PC-9 (cell line): ENCODE measurements around the gene ATP13A5. TPM values are rescaled to one million over a fixed set of nuclear protein-coding genes. Genes with fewer than 3 reads are reported as not detected.

Experiments used
- BruUV-seq: library from RNA; stranded (reverse); fragments of 400-500 nt; replicated peaks from 2 replicates; lab custom pipeline; 2021; lab: Mats Ljungman, UMichigan
- CTCF ChIA-PET: fragments of 300-600 bp; sonication (Branson Sonifier 250); formaldehyde crosslinking; loops from one replicate; lab custom pipeline; 2022; ENCODE audit warnings: antibody characterized with exemption; lab: Charles Lee
- POLR2A ChIA-PET: fragments of 300-600 bp; sonication (Branson Sonifier 250); formaldehyde crosslinking; loops from one replicate; lab custom pipeline; 2022; ENCODE audit warnings: antibody characterized with exemption; ENCODE audit not compliant: unreplicated experiment; lab: Charles Lee
- DNase-seq, 2 experiments: peaks; one replicate each; pipeline versions ENCODE4 v3.0.0 to v3.0.0-alpha.2; 2015 to 2022; ENCODE audit warnings: mixed read lengths in 1 of 2
- H2AFZ ChIP-seq: fragments of 200-600 bp; sonication (generic); 2 replicates; pipeline ENCODE4 v1.8.1; 2017; ENCODE audit warnings: antibody characterized with exemption
- H3F3A ChIP-seq: fragments of 200-600 bp; sonication (generic); 2 replicates; pipeline ENCODE4 v1.8.1; 2017; ENCODE audit warnings: antibody characterized with exemption, mild to moderate bottlenecking, low read depth; ENCODE audit not compliant: insufficient read depth
- H3K27ac ChIP-seq: fragments of 200-600 bp; sonication (generic); 2 replicates; pipeline ENCODE4 v1.6.1; 2016; ENCODE audit warnings: mixed run types
- H3K27me3 ChIP-seq: fragments of 200-600 bp; sonication (generic); 2 replicates; pipeline ENCODE4 v1.6.1; 2016; ENCODE audit warnings: low read depth, mixed run types; ENCODE audit not compliant: insufficient read depth
- H3K36me3 ChIP-seq: fragments of 200-600 bp; sonication (generic); 2 replicates; pipeline ENCODE4 v1.6.1; 2016; ENCODE audit warnings: low read depth, mixed run types
- H3K4me1 ChIP-seq: fragments of 200-600 bp; sonication (generic); replicated peaks from 2 replicates; pipeline ENCODE4 v1.6.1; 2016; ENCODE audit warnings: mixed run types; ENCODE audit not compliant: insufficient read depth
- H3K4me2 ChIP-seq: fragments of 200-600 bp; sonication (generic); 2 replicates; pipeline ENCODE4 v1.6.1; 2017; ENCODE audit warnings: mixed run types
- H3K4me3 ChIP-seq: fragments of 200-600 bp; sonication (generic); 2 replicates; pipeline ENCODE4 v1.6.1; 2016; ENCODE audit warnings: mixed run types
- H3K79me2 ChIP-seq: fragments of 200-600 bp; sonication (generic); 2 replicates; pipeline ENCODE4 v1.6.1; 2017; ENCODE audit warnings: low read depth, mixed run types
- H3K9me2 ChIP-seq: fragments of 200-600 bp; sonication (generic); 2 replicates; pipeline ENCODE4 v1.8.1; 2017; ENCODE audit warnings: mild to moderate bottlenecking; ENCODE audit not compliant: insufficient read depth
- H3K9me3 ChIP-seq: fragments of 200-600 bp; sonication (generic); 2 replicates; pipeline ENCODE4 v1.8.1; 2016; ENCODE audit warnings: low read depth; ENCODE audit not compliant: insufficient read depth
- H4K20me1 ChIP-seq: fragments of 200-600 bp; sonication (generic); 2 replicates; pipeline ENCODE4 v1.8.1; 2017; ENCODE audit not compliant: insufficient read depth
- EZH2 ChIP-seq: fragments of 200-600 bp; sonication (generic); IDR thresholded peaks from 2 replicates; pipeline ENCODE4 v1.8.0; 2017; ENCODE audit warnings: antibody characterized with exemption, low read depth
- intact Hi-C: fragments of 100-400 bp; cut with micrococcal nuclease; formaldehyde crosslinking; loops from one replicate; pipeline ENCODE4 v1.10.0; 2022; ENCODE audit not compliant: unreplicated experiment
- total RNA-seq: library from RNA; stranded (reverse); gene quantifications from 2 replicates; pipeline ENCODE4 v1.2.3, GENCODE V29; 2021
- TF ChIP-seq, protein P1 (sequence below): fragments of 200-600 bp; sonication (generic); conservative IDR thresholded peaks from 2 replicates; pipeline ENCODE4 v1.6.1; 2017; ENCODE audit warnings: mixed run types, antibody characterized with exemption, mild to moderate bottlenecking, moderate library complexity

Gene ATP13A5
- total RNA-seq, 1 experiment from 2014 or later, result not detected

DNA sequence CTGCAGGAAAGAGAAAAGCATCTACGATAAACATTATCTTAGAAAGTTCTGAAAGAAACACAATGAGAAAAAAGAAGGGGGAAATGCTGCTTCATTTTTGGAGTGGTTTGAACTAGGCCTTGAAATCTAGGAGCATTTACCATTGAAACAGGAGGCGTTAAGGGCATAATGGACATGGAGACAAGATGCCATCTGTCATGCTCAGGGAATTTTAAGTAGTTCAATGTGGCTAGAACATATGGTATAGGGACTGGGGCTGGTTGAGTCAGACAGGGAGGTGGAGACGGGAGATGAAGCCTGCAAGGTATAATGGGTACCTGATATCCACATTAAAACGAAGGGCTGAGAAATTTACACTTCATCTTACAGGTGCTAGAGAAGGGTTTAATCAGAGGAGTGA, 147.9 kb downstream of the ATP13A5 start:
- DNase-seq, result no peak
- Histone ChIP-seq H3K4me3 (no peak overlapping the region), H3K9me3 (no peaks in the 10 kb centered on the region), H3K27me3 (peaks cover 11% of the 10 kb centered on the region), H3K4me1 (no peaks in the 10 kb centered on the region), H3K9me2 (no peaks in the 10 kb centered on the region), H2AFZ (no peak overlapping the region), H4K20me1 (no peaks in the 10 kb centered on the region), H3K4me2 (no peak overlapping the region), H3K36me3 (no peaks in the 10 kb centered on the region), H3K27ac (no peak overlapping the region), H3F3A (no peaks in the 10 kb centered on the region), H3K79me2 (no peaks in the 10 kb centered on the region)
- ChIA-PET CTCF (no interaction called here), POLR2A (no interaction called here)
- intact Hi-C loops, result no loop called here
- BruUV-seq, result no TSS peak
- TF ChIP-seq, protein P1, sequence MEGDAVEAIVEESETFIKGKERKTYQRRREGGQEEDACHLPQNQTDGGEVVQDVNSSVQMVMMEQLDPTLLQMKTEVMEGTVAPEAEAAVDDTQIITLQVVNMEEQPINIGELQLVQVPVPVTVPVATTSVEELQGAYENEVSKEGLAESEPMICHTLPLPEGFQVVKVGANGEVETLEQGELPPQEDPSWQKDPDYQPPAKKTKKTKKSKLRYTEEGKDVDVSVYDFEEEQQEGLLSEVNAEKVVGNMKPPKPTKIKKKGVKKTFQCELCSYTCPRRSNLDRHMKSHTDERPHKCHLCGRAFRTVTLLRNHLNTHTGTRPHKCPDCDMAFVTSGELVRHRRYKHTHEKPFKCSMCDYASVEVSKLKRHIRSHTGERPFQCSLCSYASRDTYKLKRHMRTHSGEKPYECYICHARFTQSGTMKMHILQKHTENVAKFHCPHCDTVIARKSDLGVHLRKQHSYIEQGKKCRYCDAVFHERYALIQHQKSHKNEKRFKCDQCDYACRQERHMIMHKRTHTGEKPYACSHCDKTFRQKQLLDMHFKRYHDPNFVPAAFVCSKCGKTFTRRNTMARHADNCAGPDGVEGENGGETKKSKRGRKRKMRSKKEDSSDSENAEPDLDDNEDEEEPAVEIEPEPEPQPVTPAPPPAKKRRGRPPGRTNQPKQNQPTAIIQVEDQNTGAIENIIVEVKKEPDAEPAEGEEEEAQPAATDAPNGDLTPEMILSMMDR, result no peak
- no peak for TF ChIP-seq EZH2

DNA sequence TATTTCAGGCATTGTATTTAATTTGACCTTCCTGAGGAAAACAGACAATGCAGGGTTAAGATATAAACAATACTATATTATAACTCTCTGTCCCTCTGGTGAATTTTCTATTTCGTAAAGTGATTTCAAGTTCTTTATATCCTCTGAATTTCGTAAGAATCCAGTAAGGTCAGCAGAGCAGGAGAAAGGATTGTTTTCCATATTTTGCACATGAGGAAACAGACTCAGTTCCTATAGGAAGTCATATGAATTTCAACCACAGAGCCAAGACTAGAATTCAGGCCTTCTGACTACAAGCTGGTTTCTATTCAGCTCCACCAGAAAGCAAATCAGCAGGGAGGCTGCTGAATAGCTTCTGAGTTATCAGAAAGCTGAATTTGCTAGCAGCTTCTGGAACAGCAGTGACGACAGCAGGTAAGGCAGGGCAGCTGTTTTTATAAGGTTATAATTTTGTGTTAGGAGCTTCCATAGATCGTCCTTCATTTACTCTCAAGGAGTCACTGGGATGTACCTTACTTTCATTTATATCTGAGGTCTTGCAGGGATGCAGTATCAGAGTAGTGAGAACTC, 148.6 kb downstream of the ATP13A5 start:
- TF ChIP-seq, protein P1, result no peak
- TF ChIP-seq EZH2, result no peak
- Histone ChIP-seq H4K20me1 (no peaks in the 10 kb centered on the region), H3K4me1 (no peaks in the 10 kb centered on the region), H2AFZ (no peak overlapping the region), H3K4me3 (no peak overlapping the region), H3F3A (no peaks in the 10 kb centered on the region), H3K4me2 (no peak overlapping the region), H3K9me3 (no peaks in the 10 kb centered on the region), H3K79me2 (no peaks in the 10 kb centered on the region), H3K27ac (no peak overlapping the region), H3K9me2 (no peaks in the 10 kb centered on the region), H3K27me3 (peaks cover 11% of the 10 kb centered on the region), H3K36me3 (no peaks in the 10 kb centered on the region)
- intact Hi-C loops, result no loop called here
- BruUV-seq, result no TSS peak
- CTCF ChIA-PET, result no interaction called here
- no peak for DNase-seq
- POLR2A ChIA-PET, result no interaction called here

DNA sequence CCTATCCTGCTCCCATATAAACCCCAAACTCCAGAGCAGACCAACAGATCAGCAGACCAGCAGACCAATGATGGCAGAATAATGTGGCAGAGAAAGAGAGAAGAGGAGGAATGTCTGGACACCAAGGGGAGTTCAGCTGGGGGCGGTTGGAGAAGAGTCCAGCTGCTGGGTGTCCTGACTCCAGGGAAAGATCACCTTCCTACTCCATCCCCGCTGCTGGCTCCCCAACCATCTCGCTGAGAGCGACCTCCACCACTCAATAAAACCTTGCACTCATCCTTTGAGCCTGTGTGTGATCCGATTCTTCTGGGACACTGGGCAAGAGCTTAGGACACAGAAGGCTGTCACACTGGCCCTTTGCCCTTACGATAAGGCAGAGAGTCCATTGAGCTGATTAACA, 150.3 kb downstream of the ATP13A5 start:
- H3K27ac ChIP-seq, result no peak overlapping the region
- no peak overlapping the region for H2AFZ ChIP-seq
- no peak for DNase-seq
- H3K9me3 ChIP-seq, result no peaks in the 10 kb centered on the region
- no peaks in the 10 kb centered on the region for H3K36me3 ChIP-seq
- peaks cover 11% of the 10 kb centered on the region for H3K27me3 ChIP-seq
- intact Hi-C loops, result no loop called here
- CTCF ChIA-PET, result no interaction called here
- TF ChIP-seq EZH2, result no peak
- TF ChIP-seq, protein P1, result no peak
- no peaks in the 10 kb centered on the region for H4K20me1 ChIP-seq
- no peaks in the 10 kb centered on the region for H3K4me1 ChIP-seq
- H3K79me2 ChIP-seq, result no peaks in the 10 kb centered on the region
- H3F3A ChIP-seq, result no peaks in the 10 kb centered on the region
- POLR2A ChIA-PET, result no interaction called here
- H3K4me2 ChIP-seq, result no peak overlapping the region
- H3K9me2 ChIP-seq, result no peaks in the 10 kb centered on the region
- no peak overlapping the region for H3K4me3 ChIP-seq
- no TSS peak for BruUV-seq
